DMS153 (cell line): ENCODE data around the gene DNAJC4.

Experiments used
- DNase-seq: peaks from one replicate; lab custom pipeline; 2025; lab: John Stamatoyannopoulos, UW

The DNAJC4 gene

GRCh38 chr11:64230171-64230984, at the start of gene DNAJC4:
Gene DNAJC4, plus strand, starts transcription at chr11:64230548. Its CDS starts 307 bp downstream, at chr11:64230855.
- peak; percentile 93 for DNase-seq

- DNase-seq, result no peak
Measured at GRCh38 chr11:64180891-64181290, 49.5 kb upstream of the DNAJC4 start.

- peak; percentile 65 for DNase-seq
Measured at GRCh38 chr11:64181506-64182411, 48.6 kb upstream of the DNAJC4 start.

- no peak for DNase-seq
Measured at GRCh38 chr11:64183890-64184289, 46.5 kb upstream of the DNAJC4 start.

GRCh38 chr11:64185175-64185692, 45.1 kb upstream of the DNAJC4 start:
- DNase-seq, result peak; percentile 45

- peak; percentile 100 for DNase-seq
Measured at GRCh38 chr11:64185693-64186491, 44.5 kb upstream of the DNAJC4 start, which contains the start of gene STIP1. Gene STIP1, plus strand, starts transcription at chr11:64186171. Its CDS starts 91 bp downstream, at chr11:64186262.

- DNase-seq, result no peak
Measured at GRCh38 chr11:64186492-64187165, 43.7 kb upstream of the DNAJC4 start.

GRCh38 chr11:64192434-64192833, 37.9 kb upstream of the DNAJC4 start:
- DNase-seq, result no peak

GRCh38 chr11:64196626-64197025, 33.7 kb upstream of the DNAJC4 start:
- DNase-seq, result no peak

GRCh38 chr11:64198511-64198910, 31.8 kb upstream of the DNAJC4 start:
- no peak for DNase-seq

GRCh38 chr11:64201543-64201942, 28.8 kb upstream of the DNAJC4 start:
- no peak for DNase-seq

- DNase-seq, result no peak
Measured at GRCh38 chr11:64202992-64203391, 27.4 kb upstream of the DNAJC4 start.

GRCh38 chr11:64203421-64204079, 26.8 kb upstream of the DNAJC4 start:
- no peak for DNase-seq

GRCh38 chr11:64204080-64204440, 26.3 kb upstream of the DNAJC4 start:
- DNase-seq, result no peak

GRCh38 chr11:64204464-64204989, 25.8 kb upstream of the DNAJC4 start:
- peak; percentile 71 for DNase-seq

GRCh38 chr11:64206457-64207255, 23.7 kb upstream of the DNAJC4 start, which contains the start of gene FERMT3:
Gene FERMT3, plus strand, starts transcription at chr11:64206721. Its CDS starts 644 bp downstream, at chr11:64207365.
- DNase-seq, result no peak

GRCh38 chr11:64207256-64208085, 22.9 kb upstream of the DNAJC4 start:
- no peak for DNase-seq

- DNase-seq, result no peak
Measured at GRCh38 chr11:64208086-64208795, 22.1 kb upstream of the DNAJC4 start.
